GM06990 (cell line): ENCODE results near the gene FAT1.

Experiments used
- DNase-seq: peaks from one replicate; pipeline ENCODE4 v3.0.0-alpha.2; 2011; ENCODE audit not compliant: insufficient read length; ENCODE audit errors: extremely low read depth
- H3K27me3 ChIP-seq: replicated peaks from 2 replicates; pipeline ENCODE4 v1.6.0; 2011; ENCODE audit warnings: low read length; ENCODE audit not compliant: control insufficient read depth, insufficient read depth
- H3K36me3 ChIP-seq: 2 replicates; pipeline ENCODE4 v1.5.1; 2011; ENCODE audit warnings: low read length; ENCODE audit not compliant: control insufficient read depth, insufficient read depth
- H3K4me3 ChIP-seq: replicated peaks from 2 replicates; pipeline ENCODE4 v1.5.1; 2011; ENCODE audit warnings: low read depth, mild to moderate bottlenecking, control low read depth, low read length
- TF ChIP-seq, protein P1 (sequence below): IDR thresholded peaks from 2 replicates; pipeline ENCODE4 v1.5.1; 2011; ENCODE audit warnings: low read length, control low read depth, mild to moderate bottlenecking, inconsistent platforms; ENCODE audit not compliant: insufficient read depth, poor library complexity, severe bottlenecking

The FAT1 gene

DNA sequence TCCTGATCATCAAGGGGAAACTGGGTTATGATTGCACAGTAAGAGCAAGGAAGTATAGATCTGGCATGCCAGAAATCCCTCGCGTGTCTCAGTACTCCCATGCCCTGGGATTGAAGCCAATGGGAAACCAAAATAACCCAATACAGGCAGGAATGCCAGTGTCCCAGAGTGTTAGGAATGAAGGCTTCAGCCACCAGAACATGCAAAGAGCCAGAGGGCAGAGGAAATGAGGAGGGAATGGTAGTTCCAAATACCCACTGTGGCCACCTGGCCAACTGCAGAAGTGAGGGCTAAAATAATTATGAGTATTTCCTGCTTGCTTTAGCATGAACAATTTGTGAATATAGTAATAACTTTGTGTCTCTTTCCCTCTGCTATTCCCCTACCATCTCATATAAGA, 180.4 kb downstream of the FAT1 start:
- Histone ChIP-seq H3K36me3 (no peaks in the 10 kb centered on the region), H3K4me3 (no peak overlapping the region), H3K27me3 (no peaks in the 10 kb centered on the region)
- TF ChIP-seq, protein P1, sequence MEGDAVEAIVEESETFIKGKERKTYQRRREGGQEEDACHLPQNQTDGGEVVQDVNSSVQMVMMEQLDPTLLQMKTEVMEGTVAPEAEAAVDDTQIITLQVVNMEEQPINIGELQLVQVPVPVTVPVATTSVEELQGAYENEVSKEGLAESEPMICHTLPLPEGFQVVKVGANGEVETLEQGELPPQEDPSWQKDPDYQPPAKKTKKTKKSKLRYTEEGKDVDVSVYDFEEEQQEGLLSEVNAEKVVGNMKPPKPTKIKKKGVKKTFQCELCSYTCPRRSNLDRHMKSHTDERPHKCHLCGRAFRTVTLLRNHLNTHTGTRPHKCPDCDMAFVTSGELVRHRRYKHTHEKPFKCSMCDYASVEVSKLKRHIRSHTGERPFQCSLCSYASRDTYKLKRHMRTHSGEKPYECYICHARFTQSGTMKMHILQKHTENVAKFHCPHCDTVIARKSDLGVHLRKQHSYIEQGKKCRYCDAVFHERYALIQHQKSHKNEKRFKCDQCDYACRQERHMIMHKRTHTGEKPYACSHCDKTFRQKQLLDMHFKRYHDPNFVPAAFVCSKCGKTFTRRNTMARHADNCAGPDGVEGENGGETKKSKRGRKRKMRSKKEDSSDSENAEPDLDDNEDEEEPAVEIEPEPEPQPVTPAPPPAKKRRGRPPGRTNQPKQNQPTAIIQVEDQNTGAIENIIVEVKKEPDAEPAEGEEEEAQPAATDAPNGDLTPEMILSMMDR: no peak
- no peak for DNase-seq

DNA sequence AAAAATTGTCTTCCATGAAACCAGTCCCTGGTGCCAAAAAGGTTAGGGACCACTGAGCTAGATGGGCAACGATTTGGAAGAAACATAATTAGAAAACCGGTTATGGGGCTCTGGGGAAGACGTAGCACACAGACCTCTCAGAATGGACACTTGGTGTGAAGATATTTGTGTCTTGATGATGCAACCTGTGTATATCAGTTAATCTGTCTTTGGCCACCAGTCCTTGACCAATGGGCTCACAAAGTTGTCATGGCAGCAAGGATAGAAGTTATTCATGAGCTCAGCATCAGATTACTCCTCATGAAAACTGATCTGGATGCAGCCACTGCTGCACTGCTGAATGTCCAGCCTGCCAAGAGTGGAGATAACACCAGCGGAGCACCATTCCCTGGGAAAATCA, 181.9 kb downstream of the FAT1 start:
- Histone ChIP-seq H3K36me3 (no peaks in the 10 kb centered on the region), H3K4me3 (no peak overlapping the region), H3K27me3 (no peaks in the 10 kb centered on the region)
- DNase-seq: no peak
- TF ChIP-seq, protein P1: no peak

DNA sequence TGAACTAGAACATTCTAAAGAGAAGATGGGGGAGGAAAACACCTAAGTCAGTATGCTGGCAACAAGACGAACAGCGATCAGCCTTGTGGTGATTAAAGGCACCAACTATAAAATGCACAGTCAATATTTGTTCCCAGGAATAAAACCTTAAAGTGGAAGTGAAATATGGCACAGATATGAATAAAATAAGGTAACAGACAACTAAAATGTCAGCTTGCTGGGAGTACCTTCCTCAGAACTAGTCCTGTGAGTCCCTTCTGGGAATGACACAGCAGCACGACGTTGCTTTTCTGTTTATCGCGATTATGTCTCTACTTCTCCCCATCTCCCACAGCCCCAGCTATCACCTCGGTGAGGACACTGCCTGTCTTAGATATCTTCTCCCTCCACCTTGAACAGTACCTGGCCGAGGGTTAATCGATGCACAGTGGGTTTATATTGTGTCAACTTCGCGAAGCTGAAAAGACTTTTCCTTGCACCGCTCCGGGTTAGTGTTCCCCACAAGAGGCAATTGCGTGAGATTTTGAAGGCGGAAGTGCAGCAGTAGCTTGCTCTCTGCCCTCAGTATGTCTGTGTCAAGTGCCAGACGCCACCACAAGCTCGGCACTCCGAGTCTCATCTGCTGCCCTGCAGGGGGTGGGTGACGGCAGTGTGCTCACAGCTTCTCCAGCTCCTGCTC, 185.7 kb downstream of the FAT1 start:
- Histone ChIP-seq H3K27me3 (no peaks in the 10 kb centered on the region), H3K36me3 (no peaks in the 10 kb centered on the region), H3K4me3 (no peak overlapping the region)
- TF ChIP-seq, protein P1: no peak
- DNase-seq: no peak
